Measurements from ENCODE around the gene ADAM12. TPM values are rescaled to one million over a fixed set of nuclear protein-coding genes. Genes with fewer than 3 reads are reported as not detected.

The ADAM12 gene
- total RNA-seq, 1 experiment from 2014 or later: 21.2 TPM

DNA sequence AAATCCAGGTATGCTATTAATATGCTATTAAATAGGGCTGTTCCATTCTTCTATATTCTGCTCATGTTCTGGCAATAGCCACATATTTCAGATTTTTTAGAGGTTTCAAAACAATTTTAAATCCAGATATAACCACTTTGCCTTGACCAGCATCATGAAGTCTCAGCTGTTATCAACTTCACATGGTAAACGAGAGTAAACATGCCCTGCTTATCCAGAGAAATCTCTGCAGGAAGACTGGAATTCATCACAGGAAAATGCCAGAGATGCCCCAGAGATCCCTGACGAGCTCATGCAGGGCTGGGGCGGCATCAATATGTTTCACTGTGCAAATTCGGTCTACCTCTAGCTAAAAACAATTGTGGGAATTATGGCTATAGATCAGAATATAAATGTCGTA, 365.4 kb downstream of the ADAM12 start:
- peak; percentile 15 for DNase-seq (ENCODE audit: low read depth)

- DNase-seq (ENCODE audit: low read depth): no peak
Observed at GRCh38 chr10:126021833-126022500, 366.3 kb downstream of the ADAM12 start.

GRCh38 chr10:126017961-126018560, 370.2 kb downstream of the ADAM12 start:
- peak; percentile 51 for DNase-seq (ENCODE audit: low read depth)

DNA sequence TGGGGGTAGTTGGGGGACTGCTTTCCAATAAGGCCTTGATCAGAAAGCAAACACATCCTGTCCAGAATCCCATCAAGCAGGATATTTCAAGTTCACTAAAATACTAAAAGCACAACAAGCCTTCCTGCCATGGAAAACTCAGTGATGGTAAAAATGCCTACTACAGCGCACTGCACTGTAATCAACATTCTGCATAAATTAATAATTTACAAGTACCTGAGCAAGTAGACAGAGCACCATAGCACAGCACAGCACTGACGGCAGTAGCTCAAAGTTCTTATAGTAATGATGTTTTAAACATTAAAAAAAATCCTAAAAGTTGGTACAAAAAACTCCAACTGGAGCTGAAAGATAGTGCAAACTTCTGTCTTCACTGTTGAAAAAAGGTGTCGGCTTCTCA, 371.4 kb downstream of the ADAM12 start:
- DNase-seq (ENCODE audit: low read depth): no peak

GRCh38 chr10:126016156-126016805, 372.0 kb downstream of the ADAM12 start:
- DNase-seq (ENCODE audit: low read depth): no peak

- DNase-seq (ENCODE audit: low read depth): no peak
Observed at GRCh38 chr10:126015413-126015812, 372.9 kb downstream of the ADAM12 start.

- peak; percentile 44 for DNase-seq (ENCODE audit: low read depth)
Observed at GRCh38 chr10:126014309-126014708, 374.0 kb downstream of the ADAM12 start.

DNA sequence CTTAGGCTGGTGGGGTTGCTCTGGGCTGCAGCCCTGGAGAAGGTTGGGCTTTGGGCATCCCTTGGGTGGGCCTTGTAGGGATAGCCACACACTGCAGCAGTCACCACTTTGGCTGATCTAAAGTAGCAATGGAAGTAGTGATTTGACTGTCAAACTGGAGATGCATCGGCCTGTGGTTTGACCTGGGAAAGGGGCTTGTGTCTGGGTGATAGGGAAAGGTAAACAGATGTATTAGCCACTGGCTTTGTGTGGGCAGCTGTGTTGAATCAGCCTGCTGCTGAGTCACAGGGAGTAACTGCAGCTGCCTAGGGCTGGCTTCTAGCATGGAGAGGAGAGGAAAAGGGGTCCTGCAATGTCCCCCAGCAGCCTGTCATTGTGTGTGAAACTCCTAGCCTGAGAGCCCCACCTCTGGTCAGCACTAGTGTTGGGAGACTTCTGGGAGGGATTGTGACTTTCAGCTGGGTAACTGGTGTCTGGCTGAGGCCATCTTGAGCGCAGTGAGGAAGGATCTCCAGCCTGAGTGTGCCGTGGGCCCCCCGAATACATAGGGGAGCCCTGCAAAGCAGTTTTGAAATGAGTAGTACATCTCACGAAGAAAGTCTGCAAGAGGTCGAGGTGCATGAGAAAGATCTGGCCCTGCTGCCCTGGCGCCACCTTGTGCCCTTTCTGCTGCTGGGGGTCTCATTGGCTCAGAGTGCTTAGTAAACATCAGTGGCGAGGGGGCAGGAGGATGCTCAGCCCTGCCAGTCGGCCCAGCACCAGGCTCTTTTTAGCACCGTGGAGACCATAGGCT, 374.6 kb downstream of the ADAM12 start:
- DNase-seq (ENCODE audit: low read depth): peak; percentile 91

DNA sequence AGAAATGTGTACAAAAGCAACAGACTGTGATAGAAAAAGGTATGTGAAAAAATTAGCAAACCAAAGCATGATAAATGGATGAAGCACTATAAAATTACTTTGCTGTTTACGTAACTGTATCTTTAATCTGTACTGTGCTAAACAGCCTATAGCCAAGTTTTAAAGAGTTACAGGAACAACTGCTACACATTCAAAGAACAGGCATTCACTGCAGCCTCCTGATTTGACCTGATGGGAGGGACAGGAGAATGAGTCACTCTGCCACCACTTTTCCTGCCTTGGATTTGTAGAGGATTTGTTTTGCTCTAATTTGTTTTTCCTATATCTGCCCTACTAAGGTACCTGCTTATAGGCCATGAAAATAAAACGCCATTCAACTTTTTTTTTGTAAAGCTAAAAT, 375.8 kb downstream of the ADAM12 start:
- DNase-seq (ENCODE audit: low read depth): peak; percentile 84

DNA sequence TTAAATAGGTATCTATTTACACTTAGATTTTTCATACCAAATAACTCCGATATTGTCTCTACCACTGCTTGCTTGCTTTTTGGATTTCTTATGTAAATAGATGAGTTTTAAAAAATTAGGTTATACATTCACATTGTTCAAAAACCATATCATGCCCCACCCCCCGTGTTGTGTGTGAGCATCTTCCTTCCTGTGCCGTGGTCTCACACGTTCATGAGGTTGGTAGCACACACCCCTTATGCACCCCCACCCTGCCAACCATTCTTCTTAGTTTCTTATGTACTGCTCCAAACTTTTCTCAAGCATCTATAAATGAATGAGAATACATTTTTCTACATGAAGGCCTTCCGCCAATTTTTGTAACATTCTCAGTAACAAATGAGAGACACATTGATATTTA, 376.3 kb downstream of the ADAM12 start:
- DNase-seq (ENCODE audit: low read depth): no peak

GRCh38 chr10:126009650-126010049, 378.6 kb downstream of the ADAM12 start:
- DNase-seq (ENCODE audit: low read depth): no peak

DNA sequence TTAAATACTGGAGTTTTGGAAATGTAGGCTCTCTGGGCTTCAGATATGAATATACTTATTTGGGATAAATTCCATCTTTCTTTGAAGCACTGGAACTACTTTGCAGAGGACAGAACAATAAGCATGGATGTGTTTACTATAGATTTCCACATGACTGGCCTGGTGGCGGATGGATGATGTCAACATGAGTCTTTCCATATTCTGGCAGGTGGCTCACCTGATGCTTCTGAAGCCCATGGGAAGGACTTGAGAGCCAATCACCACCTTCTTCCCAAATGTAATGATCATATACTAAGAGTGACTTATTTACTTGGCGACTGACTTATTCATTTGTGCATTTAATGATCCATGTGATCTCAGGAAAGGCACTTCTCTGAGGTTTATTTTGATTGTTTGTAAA, 381.4 kb downstream of the ADAM12 start:
- no peak for DNase-seq (ENCODE audit: low read depth)

GRCh38 chr10:126006264-126006663, 382.0 kb downstream of the ADAM12 start:
- no peak for DNase-seq (ENCODE audit: low read depth)

GRCh38 chr10:126004752-126005151, 383.5 kb downstream of the ADAM12 start:
- no peak for DNase-seq (ENCODE audit: low read depth)

GRCh38 chr10:126001576-126001975, 386.7 kb downstream of the ADAM12 start:
- DNase-seq (ENCODE audit: low read depth): peak; percentile 66

GRCh38 chr10:125999694-126000093, 388.6 kb downstream of the ADAM12 start:
- no peak for DNase-seq (ENCODE audit: low read depth)

- no peak for DNase-seq (ENCODE audit: low read depth)
Observed at GRCh38 chr10:125997586-125997985, 390.7 kb downstream of the ADAM12 start.

- DNase-seq (ENCODE audit: low read depth): no peak
Observed at GRCh38 chr10:125995726-125996304, 392.5 kb downstream of the ADAM12 start.

DNA sequence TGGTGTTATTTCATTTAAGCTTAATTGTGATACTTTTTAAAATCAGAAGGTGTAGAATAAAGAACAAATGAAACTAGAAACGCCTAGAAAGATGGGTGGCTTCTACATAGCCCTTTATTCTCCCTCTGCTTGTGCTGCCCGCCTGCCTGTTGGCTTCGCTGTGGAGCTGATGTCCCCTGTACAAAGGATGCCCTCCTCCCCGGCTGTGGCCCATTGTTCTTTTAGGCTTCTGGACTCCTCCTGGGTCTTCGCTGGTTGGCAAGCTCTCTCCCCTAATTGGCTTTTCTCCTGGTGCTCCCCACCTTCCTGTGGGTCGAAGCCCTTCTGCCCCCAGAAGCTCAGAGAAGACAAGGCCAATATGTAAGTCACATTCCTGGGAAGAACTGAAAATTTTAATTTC, 393.7 kb downstream of the ADAM12 start:
- DNase-seq (ENCODE audit: low read depth): no peak

DNA sequence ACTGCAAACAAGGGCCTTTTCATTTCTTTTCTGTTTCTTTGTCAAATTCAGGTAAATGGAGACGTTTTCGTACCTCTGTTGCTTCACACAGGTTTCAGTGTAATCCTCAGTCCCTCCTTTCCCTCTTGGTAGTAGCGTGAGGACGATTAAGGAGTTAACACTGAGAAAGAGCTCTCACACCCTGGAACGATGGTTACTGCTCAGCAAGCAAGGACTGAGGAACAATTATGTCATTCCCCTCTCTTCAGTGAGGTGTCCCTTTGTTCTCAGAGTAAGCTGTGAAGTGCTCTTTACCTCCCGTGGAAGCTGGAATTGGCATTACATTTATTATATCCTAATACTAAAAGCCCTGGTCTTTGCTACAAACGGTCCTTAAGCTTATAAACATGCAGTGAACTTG, 396.0 kb downstream of the ADAM12 start:
- no peak for DNase-seq (ENCODE audit: low read depth)

DNA sequence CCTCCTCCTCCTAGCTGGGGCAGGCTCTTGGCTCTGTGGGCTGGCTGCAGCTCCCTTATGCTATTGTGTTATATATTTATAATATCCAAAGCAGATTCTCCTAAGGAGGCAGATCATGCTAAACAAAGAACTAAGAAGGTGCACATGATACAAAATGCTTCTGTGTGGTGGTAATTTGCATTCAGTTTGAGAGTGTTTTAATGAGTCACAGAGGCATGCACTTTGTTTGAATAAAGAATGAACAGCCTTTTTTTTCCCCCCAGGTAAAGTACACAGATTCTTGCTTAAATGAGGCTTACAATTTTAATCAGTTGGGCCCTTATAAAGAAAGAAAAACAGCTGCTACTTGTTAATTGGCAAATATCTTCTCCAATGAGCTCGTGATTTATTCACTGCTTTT, 396.9 kb downstream of the ADAM12 start:
- no peak for DNase-seq (ENCODE audit: low read depth)

GRCh38 chr10:125990974-125991373, 397.3 kb downstream of the ADAM12 start:
- DNase-seq (ENCODE audit: low read depth): no peak
